ENCODE measurements around the gene WDR72.

- TF ChIP-seq, protein P1, sequence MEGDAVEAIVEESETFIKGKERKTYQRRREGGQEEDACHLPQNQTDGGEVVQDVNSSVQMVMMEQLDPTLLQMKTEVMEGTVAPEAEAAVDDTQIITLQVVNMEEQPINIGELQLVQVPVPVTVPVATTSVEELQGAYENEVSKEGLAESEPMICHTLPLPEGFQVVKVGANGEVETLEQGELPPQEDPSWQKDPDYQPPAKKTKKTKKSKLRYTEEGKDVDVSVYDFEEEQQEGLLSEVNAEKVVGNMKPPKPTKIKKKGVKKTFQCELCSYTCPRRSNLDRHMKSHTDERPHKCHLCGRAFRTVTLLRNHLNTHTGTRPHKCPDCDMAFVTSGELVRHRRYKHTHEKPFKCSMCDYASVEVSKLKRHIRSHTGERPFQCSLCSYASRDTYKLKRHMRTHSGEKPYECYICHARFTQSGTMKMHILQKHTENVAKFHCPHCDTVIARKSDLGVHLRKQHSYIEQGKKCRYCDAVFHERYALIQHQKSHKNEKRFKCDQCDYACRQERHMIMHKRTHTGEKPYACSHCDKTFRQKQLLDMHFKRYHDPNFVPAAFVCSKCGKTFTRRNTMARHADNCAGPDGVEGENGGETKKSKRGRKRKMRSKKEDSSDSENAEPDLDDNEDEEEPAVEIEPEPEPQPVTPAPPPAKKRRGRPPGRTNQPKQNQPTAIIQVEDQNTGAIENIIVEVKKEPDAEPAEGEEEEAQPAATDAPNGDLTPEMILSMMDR (IDR thresholded peaks at IDR 0.05): no peak
- no peak for TF ChIP-seq POLR2A (IDR thresholded peaks at IDR 0.05)
Observed at GRCh38 chr15:53527996-53528395, 231.5 kb downstream of the WDR72 start.

Measured in right lobe of liver (tissue), 4 donors.